ENCODE results near the gene FPR1.

Gene FPR1

DNA sequence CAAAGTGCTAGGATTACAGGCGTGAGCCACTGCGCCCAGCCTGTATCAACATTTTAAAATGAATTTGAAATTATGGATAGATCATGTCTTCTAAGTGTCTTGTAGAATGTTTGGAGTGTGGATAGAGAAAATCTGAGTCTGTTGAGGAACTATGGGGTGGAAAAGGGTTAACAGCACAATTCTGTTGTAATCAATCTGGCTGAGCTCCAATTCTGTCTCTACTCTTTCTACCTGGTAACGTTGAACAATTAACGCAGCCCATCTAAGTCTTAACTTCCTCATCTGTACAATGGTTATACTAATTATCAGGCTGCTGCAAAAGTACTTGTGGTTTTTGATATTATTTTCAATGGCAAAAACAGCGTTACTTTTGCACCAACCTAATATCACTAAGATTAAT, 13.4 kb upstream of the FPR1 start:
- in situ Hi-C loops (cut with MboI; ENCODE audit: low pct_unique_long_range_greater_than_20kb, low sequenced_read_pairs, unreplicated experiment), result no loop called here
- no peak for DNase-seq (ENCODE audit: low spot score)
- TF ChIP-seq, protein P1, sequence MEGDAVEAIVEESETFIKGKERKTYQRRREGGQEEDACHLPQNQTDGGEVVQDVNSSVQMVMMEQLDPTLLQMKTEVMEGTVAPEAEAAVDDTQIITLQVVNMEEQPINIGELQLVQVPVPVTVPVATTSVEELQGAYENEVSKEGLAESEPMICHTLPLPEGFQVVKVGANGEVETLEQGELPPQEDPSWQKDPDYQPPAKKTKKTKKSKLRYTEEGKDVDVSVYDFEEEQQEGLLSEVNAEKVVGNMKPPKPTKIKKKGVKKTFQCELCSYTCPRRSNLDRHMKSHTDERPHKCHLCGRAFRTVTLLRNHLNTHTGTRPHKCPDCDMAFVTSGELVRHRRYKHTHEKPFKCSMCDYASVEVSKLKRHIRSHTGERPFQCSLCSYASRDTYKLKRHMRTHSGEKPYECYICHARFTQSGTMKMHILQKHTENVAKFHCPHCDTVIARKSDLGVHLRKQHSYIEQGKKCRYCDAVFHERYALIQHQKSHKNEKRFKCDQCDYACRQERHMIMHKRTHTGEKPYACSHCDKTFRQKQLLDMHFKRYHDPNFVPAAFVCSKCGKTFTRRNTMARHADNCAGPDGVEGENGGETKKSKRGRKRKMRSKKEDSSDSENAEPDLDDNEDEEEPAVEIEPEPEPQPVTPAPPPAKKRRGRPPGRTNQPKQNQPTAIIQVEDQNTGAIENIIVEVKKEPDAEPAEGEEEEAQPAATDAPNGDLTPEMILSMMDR (IDR thresholded peaks at IDR 0.05; ENCODE audit: extremely low read depth, insufficient read depth, missing control alignments), result no peak

DNA sequence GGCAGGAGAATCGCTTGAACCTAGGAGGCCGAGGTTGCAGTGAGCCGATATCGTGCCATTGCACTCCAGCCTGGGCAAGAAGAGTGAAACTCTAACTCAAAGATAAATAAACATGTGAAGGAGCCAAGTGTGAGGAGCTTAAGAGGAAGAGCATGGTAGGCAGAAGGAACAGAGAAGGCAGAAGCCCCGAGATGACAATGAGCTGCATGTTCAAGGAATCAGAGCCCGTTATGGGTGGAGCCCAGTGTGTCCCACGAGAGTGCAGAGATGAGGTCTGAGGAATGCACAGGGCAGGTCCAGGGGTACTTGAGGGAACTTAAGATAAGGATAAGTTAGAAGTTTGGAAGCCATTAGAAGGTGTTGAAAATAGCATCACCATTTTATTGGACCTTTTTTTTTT, 10.0 kb upstream of the FPR1 start:
- TF ChIP-seq, protein P1 (IDR thresholded peaks at IDR 0.05; ENCODE audit: extremely low read depth, insufficient read depth, missing control alignments), result no peak
- no peak for DNase-seq (ENCODE audit: low spot score)
- in situ Hi-C loops (cut with MboI; ENCODE audit: low pct_unique_long_range_greater_than_20kb, low sequenced_read_pairs, unreplicated experiment), result no loop called here

DNA sequence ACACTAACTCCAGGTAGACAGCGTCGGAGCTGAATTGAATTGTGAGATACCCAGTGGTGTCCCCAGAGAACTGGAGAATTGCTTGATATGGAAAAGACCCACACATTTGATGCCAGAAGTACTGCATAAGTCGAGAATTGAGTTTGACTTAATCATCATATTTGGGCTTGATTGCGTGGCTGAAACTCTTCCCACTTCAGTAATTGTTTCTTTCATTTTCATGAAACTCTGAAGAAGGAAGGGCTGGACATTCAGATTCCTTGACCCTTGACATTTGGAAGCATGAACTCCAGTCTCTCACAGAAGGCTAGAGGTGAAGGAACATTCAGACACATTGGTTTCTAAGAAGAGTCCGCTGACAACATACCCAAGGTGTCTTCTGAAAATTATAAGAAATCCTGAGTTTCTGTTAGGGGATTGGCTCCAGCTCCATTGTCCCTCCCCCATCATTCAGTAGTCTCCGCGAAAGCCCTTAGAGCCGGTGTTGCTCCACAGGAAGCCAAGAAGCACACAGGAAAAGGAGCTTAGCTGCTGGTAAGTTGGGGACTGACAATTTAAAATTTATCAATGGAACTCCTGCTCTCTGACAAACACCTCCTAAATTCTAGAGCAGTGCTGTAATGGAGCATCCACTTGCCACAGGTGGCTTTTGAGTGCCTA, 9.1 kb upstream of the FPR1 start, which contains the start of gene FPR2:
TSS of gene FPR2 (plus strand) at position 484 of the 660 bp plus-strand sequence. CDS start 7,479 bp downstream, outside the sequence.
- in situ Hi-C loops (cut with MboI; ENCODE audit: low pct_unique_long_range_greater_than_20kb, low sequenced_read_pairs, unreplicated experiment), result no loop called here
- DNase-seq (ENCODE audit: low spot score), result no peak
- TF ChIP-seq, protein P1 (IDR thresholded peaks at IDR 0.05; ENCODE audit: extremely low read depth, insufficient read depth, missing control alignments), result no peak

DNA sequence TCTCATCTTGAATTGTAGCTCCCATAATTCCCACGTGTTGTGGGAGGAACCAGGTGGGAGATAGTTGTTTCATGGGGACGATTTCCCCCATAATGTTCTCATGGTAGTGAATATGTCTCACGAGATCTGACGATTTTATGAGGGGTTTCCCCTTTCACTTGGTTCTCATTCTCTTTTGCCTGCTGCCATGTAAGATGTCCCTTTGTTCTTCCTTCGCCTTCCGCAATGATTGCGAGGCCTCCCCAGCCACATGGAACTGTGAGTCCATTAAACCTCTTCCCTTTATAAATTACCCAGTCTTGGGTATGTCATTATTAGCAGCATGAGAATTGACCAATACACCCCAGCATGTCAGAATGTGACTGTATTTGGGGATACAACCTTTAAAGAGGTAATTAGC, 3.9 kb upstream of the FPR1 start:
- DNase-seq (ENCODE audit: low spot score), result no peak
- TF ChIP-seq, protein P1 (IDR thresholded peaks at IDR 0.05; ENCODE audit: extremely low read depth, insufficient read depth, missing control alignments), result no peak
- in situ Hi-C loops (cut with MboI; ENCODE audit: low pct_unique_long_range_greater_than_20kb, low sequenced_read_pairs, unreplicated experiment), result no loop called here

DNA sequence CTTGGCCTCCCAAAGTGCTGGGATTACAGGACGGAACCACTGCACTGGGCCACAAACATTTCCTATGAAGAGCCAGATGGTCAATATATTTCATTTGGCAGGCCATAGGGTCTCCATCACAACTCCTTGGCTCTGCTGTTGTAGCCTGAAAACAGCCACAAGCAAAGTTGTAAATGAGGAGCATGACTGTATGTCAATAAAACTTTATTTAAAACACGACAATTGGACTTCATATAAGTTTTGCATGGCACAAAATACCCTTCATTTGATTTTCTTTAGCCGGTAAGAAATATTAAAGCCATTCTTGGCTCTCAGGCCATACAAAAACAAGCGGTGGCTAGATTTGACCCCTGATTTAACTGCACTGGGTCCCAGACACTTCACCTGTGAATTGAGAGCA, 3.1 kb upstream of the FPR1 start:
- TF ChIP-seq, protein P1 (IDR thresholded peaks at IDR 0.05; ENCODE audit: extremely low read depth, insufficient read depth, missing control alignments), result no peak
- DNase-seq (ENCODE audit: low spot score), result no peak
- in situ Hi-C loops (cut with MboI; ENCODE audit: low pct_unique_long_range_greater_than_20kb, low sequenced_read_pairs, unreplicated experiment), result no loop called here

DNA sequence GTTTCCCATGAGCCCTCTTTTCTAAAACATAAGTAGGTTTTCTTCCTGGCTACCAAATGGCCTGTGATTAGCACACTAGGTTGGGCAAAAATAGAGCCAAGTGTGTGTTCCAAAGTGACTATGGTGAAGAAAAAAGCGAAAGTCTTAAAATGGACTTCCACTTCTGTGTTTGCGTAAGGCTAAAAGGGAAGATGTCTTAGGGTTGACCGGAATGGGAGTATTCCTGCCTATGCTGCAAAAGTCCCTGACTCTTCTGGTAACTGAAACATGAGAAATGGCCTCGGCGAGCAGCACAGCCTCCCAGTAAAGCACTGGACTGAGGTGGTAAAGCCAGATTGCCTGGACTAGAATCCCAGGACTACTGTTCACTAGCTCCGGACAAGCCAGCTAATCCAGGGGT, 2.4 kb upstream of the FPR1 start:
- in situ Hi-C loops (cut with MboI; ENCODE audit: low pct_unique_long_range_greater_than_20kb, low sequenced_read_pairs, unreplicated experiment), result no loop called here
- no peak for DNase-seq (ENCODE audit: low spot score)
- TF ChIP-seq, protein P1 (IDR thresholded peaks at IDR 0.05; ENCODE audit: extremely low read depth, insufficient read depth, missing control alignments), result no peak

All from GM13977 (cell line).